Stimulated activated CD8-positive, alpha-beta memory T cell treated with anti-CD3 and anti-CD28 coated beads, Interleukin-12 subunit alpha, Interleukin-12 subunit beta, amount 100 ng/mL, for 24 hours (primary cell): ENCODE results near the gene MYO16.

ENCODE experiments used
- DNase-seq: peaks from one replicate; pipeline ENCODE4 v3.0.0-alpha.2; 2020; ENCODE audit errors: extremely low read depth

MYO16 gene

GRCh38 chr13:109233293-109233692 is 603.9 kb downstream of the MYO16 start:
- DNase-seq = no peak

- no peak for DNase-seq
These were observed 606.5 kb downstream of the MYO16 start for GRCh38 chr13:109235901-109236300.

- DNase-seq = no peak
These were observed 611.7 kb downstream of the MYO16 start for GRCh38 chr13:109241160-109241559.

GRCh38 chr13:109243311-109243951 is 614.0 kb downstream of the MYO16 start:
- no peak for DNase-seq

GRCh38 chr13:109244566-109244965 is 615.2 kb downstream of the MYO16 start:
- no peak for DNase-seq

- no peak for DNase-seq
These were observed 616.6 kb downstream of the MYO16 start for GRCh38 chr13:109246001-109246400.

- DNase-seq = no peak
These were observed 620.5 kb downstream of the MYO16 start for GRCh38 chr13:109249780-109250528.

GRCh38 chr13:109251956-109252355 is 622.5 kb downstream of the MYO16 start:
- no peak for DNase-seq

- no peak for DNase-seq
These were observed 623.9 kb downstream of the MYO16 start for GRCh38 chr13:109253316-109253715.

- no peak for DNase-seq
These were observed 624.9 kb downstream of the MYO16 start for GRCh38 chr13:109254274-109254673.

GRCh38 chr13:109255141-109255856 is 625.9 kb downstream of the MYO16 start:
- no peak for DNase-seq

GRCh38 chr13:109256866-109257760 is 627.7 kb downstream of the MYO16 start:
- DNase-seq = no peak
